Activated naive CD4-positive, alpha-beta T cell treated with anti-CD3 and anti-CD28 coated beads, Interleukin-2, amount 50 U/mL, for 16 hours (primary cell): ENCODE results near the gene PNMA3.
"Not testable (repeated sequence)": the region's sequence is repeated elsewhere in the genome, so short reads cannot be mapped to it uniquely, and the experiment has no call there.

Experiments used
- DNase-seq: peaks from one replicate; pipeline ENCODE4 v3.0.0-alpha.2; 2020

Gene PNMA3

GRCh38 chrX:153074935-153075334 is 18.7 kb downstream of the PNMA3 start:
- no peak for DNase-seq

GRCh38 chrX:153075366-153075765 is 19.1 kb downstream of the PNMA3 start:
- no peak for DNase-seq

GRCh38 chrX:153077437-153078135 is 21.3 kb downstream of the PNMA3 start:
- not testable (repeated sequence) for DNase-seq

GRCh38 chrX:153083238-153083923 is 27.1 kb downstream of the PNMA3 start:
- not testable (repeated sequence) for DNase-seq

- no peak for DNase-seq
These were observed 46.1 kb downstream of the PNMA3 start for GRCh38 chrX:153102418-153102817.

GRCh38 chrX:153104959-153105358 is 48.7 kb downstream of the PNMA3 start:
- DNase-seq: not testable (repeated sequence)

GRCh38 chrX:153106092-153106801 is 50.0 kb downstream of the PNMA3 start:
- DNase-seq: not testable (repeated sequence)
